Endothelial cell (in vitro differentiated cells): ENCODE results near the gene GLI3. TPM values are rescaled to one million over a fixed set of nuclear protein-coding genes. Genes with fewer than 3 reads are reported as not detected.

Experiments used
- DNase-seq: peaks from one replicate; pipeline ENCODE4 v3.0.0; 2021; ENCODE audit warnings: low spot score
- H3K27ac Mint-ChIP-seq: one replicate; pipeline ENCODE4 v1.8.0; 2021; ENCODE audit warnings: mixed read lengths, inconsistent platforms; ENCODE audit not compliant: unreplicated experiment
- H3K27me3 Mint-ChIP-seq: one replicate; pipeline ENCODE4 v1.8.0; 2021; ENCODE audit warnings: mild to moderate bottlenecking, moderate library complexity, mixed read lengths, inconsistent platforms; ENCODE audit not compliant: unreplicated experiment
- H3K36me3 Mint-ChIP-seq: one replicate; pipeline ENCODE4 v1.8.0; 2021; ENCODE audit warnings: mild to moderate bottlenecking, low read depth, mixed read lengths, inconsistent platforms; ENCODE audit not compliant: unreplicated experiment
- H3K4me1 Mint-ChIP-seq: one replicate; pipeline ENCODE4 v1.8.0; 2021; ENCODE audit warnings: mild to moderate bottlenecking, mixed read lengths, inconsistent platforms; ENCODE audit not compliant: unreplicated experiment
- H3K4me3 Mint-ChIP-seq: one replicate; pipeline ENCODE4 v1.8.0; 2021; ENCODE audit warnings: mild to moderate bottlenecking, mixed read lengths, inconsistent platforms; ENCODE audit not compliant: unreplicated experiment
- H3K9me3 Mint-ChIP-seq: one replicate; pipeline ENCODE4 v1.8.0; 2021; ENCODE audit warnings: mixed read lengths, inconsistent platforms; ENCODE audit not compliant: unreplicated experiment
- CTCF ChIP-seq: fragments of 200-600 bp; sonication (generic); IDR thresholded peaks from one replicate; pipeline ENCODE4 v1.5.0; 2021; ENCODE audit warnings: antibody characterized with exemption; ENCODE audit not compliant: unreplicated experiment
- total RNA-seq: library from RNA; stranded (reverse); fragmentation: NEBNext Ultra II Directional; extraction: Animal tissue kit (Norgen Biotek cat#: 25700); gene quantifications from one replicate; pipeline ENCODE4 v1.2.1, GENCODE V29; 2021; ENCODE audit not compliant: unreplicated experiment

Gene GLI3
- total RNA-seq, 1 donor from 2014 or later = 24.9 TPM

- Mint-ChIP-seq H3K27ac (no peak overlapping the region), H3K4me1 (peaks cover 4% of the 10 kb centered on the region), H3K36me3 (no peaks in the 10 kb centered on the region), H3K9me3 (no peaks in the 10 kb centered on the region), H3K27me3 (no peaks in the 10 kb centered on the region), H3K4me3 (no peak overlapping the region)
- DNase-seq = no peak
- no peak for TF ChIP-seq CTCF
Measured at GRCh38 chr7:42167631-42168236, 69.3 kb downstream of the GLI3 start.

GRCh38 chr7:42167206-42167605, 69.8 kb downstream of the GLI3 start:
- Mint-ChIP-seq H3K27me3 (no peaks in the 10 kb centered on the region), H3K27ac (no peak overlapping the region), H3K4me3 (no peak overlapping the region), H3K36me3 (no peaks in the 10 kb centered on the region), H3K4me1 (peaks cover 4% of the 10 kb centered on the region), H3K9me3 (no peaks in the 10 kb centered on the region)
- no peak for TF ChIP-seq CTCF
- DNase-seq = no peak

- Mint-ChIP-seq H3K9me3 (no peaks in the 10 kb centered on the region), H3K4me3 (no peak overlapping the region), H3K4me1 (peaks cover 7% of the 10 kb centered on the region), H3K36me3 (no peaks in the 10 kb centered on the region), H3K27me3 (no peaks in the 10 kb centered on the region), H3K27ac (no peak overlapping the region)
- DNase-seq = no peak
- no peak for TF ChIP-seq CTCF
Measured at GRCh38 chr7:42164881-42165428, 72.1 kb downstream of the GLI3 start.

GRCh38 chr7:42162560-42163325, 74.3 kb downstream of the GLI3 start:
- no peak for DNase-seq
- H3K27ac Mint-ChIP-seq = no peak overlapping the region
- H3K27me3 Mint-ChIP-seq = no peaks in the 10 kb centered on the region
- no peak for TF ChIP-seq CTCF
- H3K4me1 Mint-ChIP-seq = peaks cover 7% of the 10 kb centered on the region
- H3K36me3 Mint-ChIP-seq = no peaks in the 10 kb centered on the region
- H3K9me3 Mint-ChIP-seq = no peaks in the 10 kb centered on the region
- no peak overlapping the region for H3K4me3 Mint-ChIP-seq

- Mint-ChIP-seq H3K4me3 (no peak overlapping the region), H3K27ac (no peak overlapping the region), H3K27me3 (no peaks in the 10 kb centered on the region), H3K36me3 (no peaks in the 10 kb centered on the region), H3K9me3 (no peaks in the 10 kb centered on the region), H3K4me1 (peaks cover 7% of the 10 kb centered on the region)
- DNase-seq = no peak
- TF ChIP-seq CTCF = no peak
Measured at GRCh38 chr7:42161719-42162118, 75.3 kb downstream of the GLI3 start.
